CD4-positive, alpha-beta T cell treated with Interleukin-17A for 4 hours (primary cell): ENCODE data around the gene ABCG4.

Experiments used
- DNase-seq: peaks from one replicate; pipeline ENCODE4 v3.0.0-alpha.2; 2020; ENCODE audit warnings: mixed read lengths

The ABCG4 gene

GRCh38 chr11:119209186-119209585 is 60.3 kb downstream of the ABCG4 start:
- no peak for DNase-seq

- no peak for DNase-seq
These were observed 61.2 kb downstream of the ABCG4 start for GRCh38 chr11:119210050-119210449.
